ENCODE measurements around the gene CDH12.

GRCh38 chr5:22615964-22616363 is 237.2 kb downstream of the CDH12 start:
- no peak for TF ChIP-seq CTCF (IDR thresholded peaks at IDR 0.05; ENCODE audit: low read depth, low read length)
- no peak for TF ChIP-seq EZH2phosphoT487 (IDR thresholded peaks at IDR 0.05; ENCODE audit: low read depth)
